Heart right ventricle (tissue), 16 donors: ENCODE measurements around the gene INTS2. TPM values are rescaled to one million over a fixed set of nuclear protein-coding genes. Genes with fewer than 3 reads are reported as not detected.

Experiments
- ATAC-seq, 8 donors: fragments of 200-7000 bp; cut with Tn5 transposase; one replicate each; pipeline ENCODE4 v1.9.1; 2020; ENCODE audit warnings: mild to moderate bottlenecking in 8 of 8, moderate library complexity in 8 of 8, moderate number of reproducible peaks in 1 of 8
- DNase-seq, 2 donors: peaks; one replicate each; pipeline ENCODE4 v3.0.0-alpha.2; 2020
- H3K27ac ChIP-seq, 10 donors: fragments of 200-600 bp; sonication (generic) in 2 of 10; one replicate each; pipeline versions ENCODE4 v1.5.0 to v1.8.0; 2020 to 2022; ENCODE audit warnings: mild to moderate bottlenecking in 3 of 10
- H3K27me3 ChIP-seq, 7 donors: fragments of 200-600 bp; one replicate each; pipeline ENCODE4 v1.8.0; 2021 to 2022; ENCODE audit warnings: mild to moderate bottlenecking in 2 of 7
- H3K36me3 ChIP-seq, 9 donors: fragments of 200-600 bp; sonication (generic) in 1 of 9; one replicate each; pipeline versions ENCODE4 v1.5.0 to v1.8.0; 2020 to 2022; ENCODE audit warnings: mild to moderate bottlenecking in 2 of 9
- H3K4me1 ChIP-seq, 9 donors: fragments of 200-600 bp; sonication (generic) in 1 of 9; one replicate each; pipeline versions ENCODE4 v1.5.0 to v1.8.0; 2020 to 2022; ENCODE audit warnings: mild to moderate bottlenecking in 4 of 9
- H3K4me3 ChIP-seq, 10 donors: fragments of 200-600 bp; sonication (generic) in 2 of 10; one replicate each; pipeline versions ENCODE4 v1.5.0 to v1.8.0; 2020 to 2022; ENCODE audit warnings: mild to moderate bottlenecking in 7 of 10, moderate library complexity in 2 of 10
- H3K9me3 ChIP-seq, 11 donors: fragments of 200-600 bp in 10 of 11; sonication (generic) in 2 of 11; one replicate each; pipeline versions ENCODE4 v1.5.0 to v1.8.0; 2013 to 2022; ENCODE audit warnings: mild to moderate bottlenecking in 2 of 11, control low read depth in 1 of 11, moderate library complexity in 1 of 11
- CTCF ChIP-seq, 9 donors: fragments of 200-600 bp; sonication (generic) in 2 of 9; IDR thresholded peaks; one replicate each; pipeline versions ENCODE4 v1.5.0 to v1.8.0; 2021 to 2022; ENCODE audit warnings: antibody characterized with exemption in 9 of 9, mild to moderate bottlenecking in 5 of 9, moderate library complexity in 1 of 9
- WGBS, 2 donors: extraction: QIAGEN DNeasy Blood & Tissue Kit; methylation state at CpG; one replicate each; pipeline ENCODE4 v1.1.7; 2013; ENCODE audit warnings: inconsistent platforms in 1 of 2; 5-methylcytosine and 5-hydroxymethylcytosine counted together
- intact Hi-C, 10 donors: fragments of 100-400 bp; cut with DNase I; formaldehyde crosslinking; loops; one replicate each; pipeline versions ENCODE4 v1.11.1 to v1.14.2; 2022
- polyA plus RNA-seq, 2 donors: library from polyadenylated mRNA; stranded (reverse); fragments of 200-250 nt; gene quantifications; one replicate each; pipeline ENCODE4 v1.2.3, GENCODE V29; 2013
- total RNA-seq, 10 donors: library from RNA; stranded (reverse); fragmentation: NEBNext Ultra II Directional in 3 of 10; extraction: Animal tissue kit (Norgen Biotek cat#: 25700) in 3 of 10; gene quantifications; one replicate each; pipeline versions ENCODE4 v1.2.1 to v1.2.4, GENCODE V29; 2021 to 2023
- donor health status: Arrhythmogenic right ventricular cardiomyopathy.
- donor health status: ischemic (EF 13 %, LVEDD 7.1; RV severe dilation, severe dysfunction).
- donor health status: healthy with polysubstance abuse.
- donor health status: DM: no; HTN: yes; CAD: no.
- donor health status: DM: no; HTN: no; CAD: no.
- donor health status: ischemic (EF 25% LVEDD 6.9; RV normal size, moderate dysfunction).
- donor health status: ischemic (EF 25% LVEDD 5.7; RV mildly dilated, moderate dysfunction).
- donor health status: healthy.
- donor health status: DM: yes; HTN: yes; CAD: no.
- donor health status: Ischemic cardiomyopathy.
- donor health status: ischemic (EF 35%, LVEDD 5.7; RV mildly dilated, moderate dysfunction).
- donor health status: nonischemic (EF 11% LVEDD 7.7; RV severe dilation, severe dysfunction).
- donor health status: DM: yes; HTN: yes; CAD: no.
- donor health status: PGD.
- donor health status: ischemic (EF 29% LVEDD 5.4; RV normal size, mild dysfunction).
- donor health status: nonischemic (EF 23%, LVEDD 6.1; RV moderate dilation, normal function).

Gene INTS2
- total and polyA plus RNA-seq, 12 donors = 1.7 to 18.3 (median 11.1) TPM

- 94 to 95% methylated on average over 2 of the region's 2 CpGs for WGBS, 2 donors
- no peak for ATAC-seq
Observed at GRCh38 chr17:61868074-61868473, 59.7 kb downstream of the INTS2 start.

GRCh38 chr17:61867033-61867432, 60.7 kb downstream of the INTS2 start:
- no peak for ATAC-seq
- no peak for DNase-seq
- intact Hi-C loops = no loop called here
- Histone ChIP-seq H3K27ac (no peak overlapping the region), H3K9me3 (no peaks in the 10 kb centered on the region), H3K36me3 (peaks cover 0 to 61% (median 22%) of the 10 kb centered on the region in 9 donors), H3K4me3 (no peak overlapping the region), H3K4me1 (peaks cover 0 to 17% (median 9%) of the 10 kb centered on the region in 9 donors), H3K27me3 (no peaks in the 10 kb centered on the region)
- no peak for TF ChIP-seq CTCF (IDR thresholded peaks at IDR 0.05)

More at GRCh38 chr17:61868074-61868473, 59.7 kb downstream of the INTS2 start:
- H3K4me1 ChIP-seq = peaks cover 0 to 8% (median 5%) of the 10 kb centered on the region in 9 donors
- no peak for TF ChIP-seq CTCF (IDR thresholded peaks at IDR 0.05)
- H3K36me3 ChIP-seq = peaks cover 0 to 71% (median 24%) of the 10 kb centered on the region in 9 donors
- no peak overlapping the region for H3K4me3 ChIP-seq
- no peak for DNase-seq
- H3K27ac ChIP-seq = no peak overlapping the region
- no peaks in the 10 kb centered on the region for H3K9me3 ChIP-seq
- intact Hi-C loops = no loop called here
- no peaks in the 10 kb centered on the region for H3K27me3 ChIP-seq

GRCh38 chr17:61863801-61864126, 64.0 kb downstream of the INTS2 start:
- Histone ChIP-seq H3K36me3 (peaks cover 0 to 28% (median 6%) of the 10 kb centered on the region in 9 donors), H3K9me3 (no peaks in the 10 kb centered on the region), H3K27me3 (no peaks in the 10 kb centered on the region), H3K4me1 (peaks cover 0 to 22% (median 9%) of the 10 kb centered on the region in 9 donors), H3K27ac (peak overlapping the region in 9 of 10 donors; percentile 47 to 85 (median 67)), H3K4me3 (peak overlapping the region; percentile 26 to 80 (median 66))
- peak; percentile 46 to 80 (median 58) for ATAC-seq
- WGBS, 2 donors = 1 to 2% methylated on average over 8 of the region's 8 CpGs
- no peak for DNase-seq
- TF ChIP-seq CTCF (IDR thresholded peaks at IDR 0.05) = no peak
- intact Hi-C loops = loop anchor here in 1 of 10 donors (5.0 kb wide), 1 partner anchor 204 kb away; the partner anchor contains the start of gene MED13

- H3K27me3 ChIP-seq = no peaks in the 10 kb centered on the region
- peak within 1 kb of the TSS; percentile 26 to 80 (median 66) for H3K4me3 ChIP-seq
- H3K4me1 ChIP-seq = peaks cover 0 to 22% (median 9%) of the 10 kb centered on the region in 9 donors
- peaks cover 0 to 22% (median 4%) of the 10 kb centered on the region in 9 donors for H3K36me3 ChIP-seq
- H3K27ac ChIP-seq = peak within 1 kb of the TSS in 9 of 10 donors; percentile 47 to 85 (median 67)
- H3K9me3 ChIP-seq = no peaks in the 10 kb centered on the region
- no peak for TF ChIP-seq CTCF (IDR thresholded peaks at IDR 0.05)
- 0 to 1% methylated on average over 43 of the region's 43 CpGs for WGBS, 2 donors
- intact Hi-C loops = loop anchor here in 1 of 10 donors (5.0 kb wide), 1 partner anchor 204 kb away; the partner anchor contains the start of gene MED13
- ATAC-seq = peak; percentile 99 to 100 (median 100)
- DNase-seq = peak; percentile 87 to 90
Observed at GRCh38 chr17:61862975-61863800, 64.6 kb downstream of the INTS2 start, which contains the start of gene BRIP1. Gene BRIP1, minus strand, starts transcription at chr17:61863528. Its CDS starts 1,989 bp downstream, at chr17:61861539.
